ENCODE results near the gene LRRC2. TPM values are rescaled to one million over a fixed set of nuclear protein-coding genes. Genes with fewer than 3 reads are reported as not detected.

LRRC2 gene
- total RNA-seq, 1 donor from 2014 or later, result not detected

DNA sequence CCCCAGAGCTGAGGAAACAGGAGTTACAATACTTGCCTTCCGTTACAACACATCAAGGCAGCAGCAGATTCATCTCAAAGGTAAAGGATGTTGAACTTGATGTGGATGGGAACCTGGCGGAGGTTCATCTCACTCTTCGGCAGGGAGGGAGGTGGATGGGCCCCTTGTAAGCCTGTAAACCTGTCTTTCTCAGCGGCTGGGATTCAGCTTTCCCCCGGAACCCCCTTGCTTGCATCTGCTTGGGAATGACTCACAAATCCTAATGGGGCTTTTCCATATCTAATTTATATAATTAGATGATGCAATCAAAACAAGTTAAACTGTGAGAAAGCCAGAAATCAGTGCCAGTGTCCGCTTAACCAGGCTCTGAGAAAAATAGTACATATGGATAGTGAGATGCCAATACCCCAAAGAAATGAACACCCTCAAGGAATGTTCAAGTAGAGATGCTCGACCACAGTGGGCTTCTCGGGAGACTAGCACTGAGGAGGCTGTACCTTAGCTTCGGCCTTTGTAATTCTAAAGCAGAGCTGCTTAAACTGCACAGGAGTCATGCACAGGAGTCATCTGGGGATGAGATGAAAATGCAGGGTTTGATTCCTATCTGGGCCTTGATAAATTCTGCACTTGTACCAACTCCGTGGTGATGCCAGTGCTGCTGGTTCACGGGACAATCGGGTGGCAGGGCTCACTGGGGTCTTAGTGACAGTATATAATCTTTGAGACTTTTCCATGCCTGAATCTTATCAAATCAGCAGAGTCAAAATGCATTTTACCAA is 44.0 kb upstream of the LRRC2 start:
- TF ChIP-seq, protein P1, sequence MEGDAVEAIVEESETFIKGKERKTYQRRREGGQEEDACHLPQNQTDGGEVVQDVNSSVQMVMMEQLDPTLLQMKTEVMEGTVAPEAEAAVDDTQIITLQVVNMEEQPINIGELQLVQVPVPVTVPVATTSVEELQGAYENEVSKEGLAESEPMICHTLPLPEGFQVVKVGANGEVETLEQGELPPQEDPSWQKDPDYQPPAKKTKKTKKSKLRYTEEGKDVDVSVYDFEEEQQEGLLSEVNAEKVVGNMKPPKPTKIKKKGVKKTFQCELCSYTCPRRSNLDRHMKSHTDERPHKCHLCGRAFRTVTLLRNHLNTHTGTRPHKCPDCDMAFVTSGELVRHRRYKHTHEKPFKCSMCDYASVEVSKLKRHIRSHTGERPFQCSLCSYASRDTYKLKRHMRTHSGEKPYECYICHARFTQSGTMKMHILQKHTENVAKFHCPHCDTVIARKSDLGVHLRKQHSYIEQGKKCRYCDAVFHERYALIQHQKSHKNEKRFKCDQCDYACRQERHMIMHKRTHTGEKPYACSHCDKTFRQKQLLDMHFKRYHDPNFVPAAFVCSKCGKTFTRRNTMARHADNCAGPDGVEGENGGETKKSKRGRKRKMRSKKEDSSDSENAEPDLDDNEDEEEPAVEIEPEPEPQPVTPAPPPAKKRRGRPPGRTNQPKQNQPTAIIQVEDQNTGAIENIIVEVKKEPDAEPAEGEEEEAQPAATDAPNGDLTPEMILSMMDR (IDR thresholded peaks at IDR 0.05), result no peak
- H3K4me3 ChIP-seq, result no peak overlapping the region
- no peaks in the 10 kb centered on the region for H3K36me3 ChIP-seq

DNA sequence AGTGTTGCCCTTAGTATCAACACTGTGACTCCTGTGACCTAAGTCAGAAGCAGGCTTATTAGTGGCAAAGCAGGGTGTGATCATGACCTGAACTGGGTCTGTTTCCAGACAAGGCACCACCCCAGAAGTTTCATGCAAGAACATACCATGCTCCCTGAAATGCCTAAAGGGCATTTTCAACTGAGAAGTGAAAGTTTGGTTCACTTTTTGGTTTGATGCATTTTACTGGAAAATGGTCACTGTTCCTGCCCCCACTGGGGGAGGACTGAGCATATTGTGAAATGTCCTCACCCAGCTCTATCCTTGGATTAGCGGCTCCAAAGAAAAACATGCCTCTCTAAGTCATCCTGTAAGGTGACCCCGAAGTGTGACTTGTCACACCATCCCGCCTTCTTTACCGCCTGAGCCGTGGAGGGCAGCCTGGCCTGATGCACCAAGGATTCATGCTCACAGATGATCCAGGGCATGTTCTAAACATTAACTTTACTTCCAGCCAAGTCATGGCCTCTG is 43.2 kb upstream of the LRRC2 start:
- no peak overlapping the region for H3K27ac ChIP-seq
- no peak overlapping the region for H3K4me3 ChIP-seq
- TF ChIP-seq, protein P1 (IDR thresholded peaks at IDR 0.05), result no peak
- H3K4me1 ChIP-seq, result no peaks in the 10 kb centered on the region
- no peaks in the 10 kb centered on the region for H3K36me3 ChIP-seq
- DNase-seq (ENCODE audit: low spot score in 2 of 2), result no peak
- H3K9me3 ChIP-seq, result no peaks in the 10 kb centered on the region
- H3K27me3 ChIP-seq, result no peaks in the 10 kb centered on the region
- intact Hi-C loops (cut with DNase I), result no loop called here

More for the DNA sequence above, 44.0 kb upstream of the LRRC2 start:
- H3K4me1 ChIP-seq, result no peaks in the 10 kb centered on the region
- H3K9me3 ChIP-seq, result no peaks in the 10 kb centered on the region
- intact Hi-C loops (cut with DNase I), result no loop called here
- no peaks in the 10 kb centered on the region for H3K27me3 ChIP-seq
- no peak overlapping the region for H3K27ac ChIP-seq
- no peak for DNase-seq (ENCODE audit: low spot score in 2 of 2)

DNA sequence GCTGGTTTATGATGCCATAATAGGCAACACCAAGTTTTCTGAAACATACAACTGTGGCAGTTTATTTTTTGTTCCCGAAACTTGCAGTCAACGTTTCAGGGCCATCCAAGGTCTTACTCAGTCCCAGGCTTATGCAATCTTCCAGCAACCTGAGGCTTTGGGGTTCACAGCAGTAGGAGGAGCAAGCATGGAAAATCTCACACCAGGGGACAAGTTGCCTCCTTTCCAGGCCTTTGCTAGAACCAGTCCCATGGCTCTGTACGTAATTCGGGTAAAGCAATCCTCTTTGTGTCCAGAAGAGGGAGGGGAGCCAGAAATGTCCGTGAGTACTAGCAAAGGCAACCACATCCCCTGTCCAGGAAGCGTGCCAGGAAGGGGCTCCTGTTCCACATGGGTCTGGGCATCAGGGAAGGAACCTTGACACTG is 41.5 kb upstream of the LRRC2 start:
- Histone ChIP-seq H3K4me1 (no peaks in the 10 kb centered on the region), H3K9me3 (no peaks in the 10 kb centered on the region), H3K27ac (no peak overlapping the region), H3K36me3 (no peaks in the 10 kb centered on the region), H3K4me3 (no peak overlapping the region), H3K27me3 (no peaks in the 10 kb centered on the region)
- intact Hi-C loops (cut with DNase I), result no loop called here
- TF ChIP-seq, protein P1 (IDR thresholded peaks at IDR 0.05), result no peak
- no peak for DNase-seq (ENCODE audit: low spot score in 2 of 2)

DNA sequence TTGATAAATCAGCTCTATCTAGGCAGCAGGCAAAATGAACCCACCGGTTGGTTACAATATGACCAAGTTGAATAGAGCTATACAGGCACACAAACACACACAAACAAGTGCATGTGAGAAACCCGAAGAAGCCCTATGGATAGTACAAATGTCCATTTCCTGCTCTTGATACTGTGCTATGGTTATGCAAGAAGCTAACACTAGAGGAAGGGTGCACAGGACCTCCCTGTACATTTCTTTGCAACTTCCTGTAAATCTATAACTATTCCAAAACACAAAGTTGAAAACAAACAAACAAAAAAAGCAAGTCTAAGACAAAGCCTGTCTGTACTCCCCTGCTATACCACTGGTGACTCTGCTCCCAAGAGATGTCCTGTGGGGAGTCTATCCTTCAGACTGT is 38.0 kb upstream of the LRRC2 start:
- Histone ChIP-seq H3K27me3 (no peaks in the 10 kb centered on the region), H3K4me3 (no peak overlapping the region), H3K27ac (no peak overlapping the region), H3K4me1 (no peaks in the 10 kb centered on the region), H3K9me3 (no peaks in the 10 kb centered on the region), H3K36me3 (no peaks in the 10 kb centered on the region)
- intact Hi-C loops (cut with DNase I), result no loop called here
- TF ChIP-seq, protein P1 (IDR thresholded peaks at IDR 0.05), result no peak
- DNase-seq (ENCODE audit: low spot score in 2 of 2), result no peak

DNA sequence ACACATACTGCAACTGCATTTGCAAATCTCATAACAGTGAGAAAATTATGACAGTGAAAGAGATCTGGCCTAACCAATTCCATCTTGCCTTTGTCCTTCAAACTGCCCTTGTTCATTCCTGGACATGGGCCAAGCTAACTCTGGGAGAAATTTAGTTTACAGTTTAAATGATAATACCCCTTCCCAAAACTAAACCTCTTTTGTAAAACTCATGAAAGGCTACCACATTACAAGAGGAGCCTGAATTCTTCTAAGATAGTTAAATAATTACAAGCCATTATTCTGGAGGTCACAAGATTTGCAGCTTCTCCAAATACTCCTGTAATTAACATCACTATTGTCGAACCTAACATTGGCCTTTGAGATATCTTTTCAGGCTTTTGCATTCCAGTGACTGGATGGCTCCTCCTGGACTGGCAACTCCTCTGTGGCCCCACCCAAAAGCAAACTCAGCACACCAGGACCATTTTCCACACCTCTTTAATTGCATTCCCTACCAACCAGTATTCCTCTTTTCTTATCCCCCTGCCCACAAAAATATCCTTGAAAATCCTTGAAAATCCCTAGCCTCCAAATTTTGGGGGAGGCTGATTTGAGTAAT is 37.4 kb upstream of the LRRC2 start:
- Histone ChIP-seq H3K9me3 (no peaks in the 10 kb centered on the region), H3K4me3 (no peak overlapping the region), H3K4me1 (no peaks in the 10 kb centered on the region), H3K27ac (no peak overlapping the region), H3K36me3 (no peaks in the 10 kb centered on the region), H3K27me3 (no peaks in the 10 kb centered on the region)
- TF ChIP-seq, protein P1 (IDR thresholded peaks at IDR 0.05), result no peak
- intact Hi-C loops (cut with DNase I), result no loop called here
- no peak for DNase-seq (ENCODE audit: low spot score in 2 of 2)

Measured in ascending aorta (tissue), 2 donors.